Measurements from ENCODE around the gene TSPAN18. TPM values are rescaled to one million over a fixed set of nuclear protein-coding genes. Genes with fewer than 3 reads are reported as not detected.

The TSPAN18 gene
- total RNA-seq, 1 donor from 2014 or later: 26.3 TPM

DNA sequence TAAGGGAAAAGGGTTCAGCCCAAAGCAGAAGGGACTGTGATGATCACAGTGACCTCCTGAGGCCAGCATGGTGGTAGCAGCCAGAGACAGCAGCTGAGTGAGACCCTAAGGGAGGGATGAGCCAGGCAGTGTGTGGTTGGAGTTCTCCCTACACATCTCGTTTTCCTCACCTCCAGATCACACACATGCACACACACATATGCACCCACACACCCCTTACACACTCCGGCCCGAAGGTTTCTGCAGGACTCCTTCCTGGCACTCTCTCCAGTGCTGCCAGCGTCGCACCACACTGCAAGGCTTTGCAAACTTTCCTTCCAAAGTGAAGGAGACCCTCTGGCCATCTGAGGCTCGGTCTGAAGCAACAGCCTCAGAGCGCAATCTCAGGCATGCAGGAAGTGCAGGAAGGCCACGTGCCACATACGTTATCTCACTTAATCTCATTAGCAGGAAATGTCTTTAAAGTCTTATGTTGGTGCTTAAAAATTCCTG, 250.8 kb downstream of the TSPAN18 start:
- peak in 1 of 2 donors; percentile 36 for DNase-seq (ENCODE audit: low read depth in 2 of 2)

DNA sequence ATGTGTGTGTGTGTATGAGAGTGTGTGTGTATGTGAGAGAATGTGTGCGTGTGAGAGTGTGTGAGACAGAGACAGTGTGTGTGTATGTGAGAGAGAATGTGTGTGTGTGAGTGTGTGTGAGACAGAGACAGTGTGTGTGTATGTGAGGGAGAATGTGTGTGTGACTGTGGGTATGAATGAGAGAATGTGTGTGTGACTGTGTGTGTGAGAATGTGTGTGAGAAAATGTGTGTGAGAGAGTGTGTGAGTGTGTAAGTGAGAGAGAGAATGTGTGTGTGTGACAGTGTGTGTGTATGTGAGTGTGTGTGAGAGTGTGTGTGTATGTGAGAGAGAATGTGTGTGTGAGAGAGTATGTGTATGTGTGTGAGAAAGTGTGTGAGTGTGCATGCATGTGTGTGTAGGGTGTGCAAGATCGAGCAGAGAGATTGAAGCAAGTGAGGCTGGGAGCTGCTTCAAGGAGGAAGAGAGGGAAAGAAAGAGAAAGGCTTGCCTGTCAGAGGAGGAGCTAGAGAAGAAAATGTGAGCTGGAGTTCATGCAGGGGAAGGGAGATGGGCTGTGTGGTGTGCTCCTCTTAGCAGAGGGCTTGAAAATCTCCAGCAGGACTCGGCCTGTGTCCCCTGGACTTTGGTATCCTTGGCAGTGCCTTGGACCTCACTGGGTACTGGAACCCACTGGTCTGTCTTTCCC, 251.7 kb downstream of the TSPAN18 start:
- DNase-seq (ENCODE audit: low read depth in 2 of 2): peak in 1 of 2 donors; percentile 28

DNA sequence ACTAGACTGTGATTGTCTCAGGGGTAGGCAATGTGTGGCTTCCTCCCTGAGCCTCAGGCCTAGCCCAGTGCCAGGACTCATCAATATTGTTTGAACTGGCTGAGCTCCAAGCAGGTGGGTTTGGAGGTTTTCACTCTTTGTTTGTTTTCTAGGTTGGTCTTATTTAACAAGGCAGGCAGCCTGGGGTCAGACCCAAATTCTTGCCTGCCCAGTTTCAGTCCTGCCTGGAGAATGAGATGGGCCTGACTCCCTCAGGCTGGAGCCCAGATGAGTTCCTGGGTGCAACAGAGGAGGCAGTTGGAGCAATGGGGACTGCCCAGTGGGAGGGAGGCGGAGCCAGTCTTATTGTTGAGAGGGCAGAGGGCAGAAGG, 252.2 kb downstream of the TSPAN18 start:
- peak in 1 of 2 donors; percentile 42 for DNase-seq (ENCODE audit: low read depth in 2 of 2)

DNA sequence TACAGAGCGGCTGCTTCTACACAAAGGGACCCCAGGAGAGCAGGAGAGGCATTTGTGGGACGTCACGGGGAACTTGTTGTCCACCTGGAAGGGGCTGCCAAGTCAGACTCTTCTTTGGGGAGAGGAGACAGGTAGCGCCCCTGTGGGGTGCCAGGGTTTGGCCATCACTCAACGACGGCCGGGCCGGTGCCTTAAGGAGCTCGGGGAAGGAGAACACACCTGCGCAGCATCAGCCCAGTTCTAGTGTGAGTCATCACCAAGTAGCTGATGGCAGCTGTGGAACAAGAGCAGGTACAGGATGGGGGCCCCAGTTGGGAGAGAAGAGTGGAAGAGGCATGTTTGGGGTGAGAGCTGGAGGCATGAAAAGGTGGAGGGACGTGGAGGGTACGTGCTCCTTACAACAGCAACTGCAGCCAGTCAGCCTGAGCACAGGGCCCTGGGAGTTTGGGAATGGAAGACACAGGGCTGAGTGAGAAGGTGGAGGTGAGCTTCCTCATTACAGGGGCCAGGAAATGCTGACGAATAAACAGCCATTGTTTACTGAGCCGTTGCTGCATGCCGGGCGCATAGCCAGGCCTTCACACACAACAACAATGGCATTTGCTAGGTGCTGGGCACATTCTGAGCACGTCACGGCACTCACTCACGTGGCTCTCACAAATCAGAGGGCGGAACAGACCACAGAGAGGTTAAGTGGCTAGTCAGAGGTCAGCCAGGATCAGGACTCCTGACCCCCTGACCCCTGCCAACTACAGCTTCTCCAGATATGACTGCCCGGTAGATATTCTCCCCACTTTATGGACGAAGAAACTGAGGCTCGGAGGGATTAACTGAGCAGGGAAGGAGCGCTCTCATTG, 253.0 kb downstream of the TSPAN18 start:
- peak; percentile 62 to 86 for DNase-seq (ENCODE audit: low read depth in 2 of 2)

DNA sequence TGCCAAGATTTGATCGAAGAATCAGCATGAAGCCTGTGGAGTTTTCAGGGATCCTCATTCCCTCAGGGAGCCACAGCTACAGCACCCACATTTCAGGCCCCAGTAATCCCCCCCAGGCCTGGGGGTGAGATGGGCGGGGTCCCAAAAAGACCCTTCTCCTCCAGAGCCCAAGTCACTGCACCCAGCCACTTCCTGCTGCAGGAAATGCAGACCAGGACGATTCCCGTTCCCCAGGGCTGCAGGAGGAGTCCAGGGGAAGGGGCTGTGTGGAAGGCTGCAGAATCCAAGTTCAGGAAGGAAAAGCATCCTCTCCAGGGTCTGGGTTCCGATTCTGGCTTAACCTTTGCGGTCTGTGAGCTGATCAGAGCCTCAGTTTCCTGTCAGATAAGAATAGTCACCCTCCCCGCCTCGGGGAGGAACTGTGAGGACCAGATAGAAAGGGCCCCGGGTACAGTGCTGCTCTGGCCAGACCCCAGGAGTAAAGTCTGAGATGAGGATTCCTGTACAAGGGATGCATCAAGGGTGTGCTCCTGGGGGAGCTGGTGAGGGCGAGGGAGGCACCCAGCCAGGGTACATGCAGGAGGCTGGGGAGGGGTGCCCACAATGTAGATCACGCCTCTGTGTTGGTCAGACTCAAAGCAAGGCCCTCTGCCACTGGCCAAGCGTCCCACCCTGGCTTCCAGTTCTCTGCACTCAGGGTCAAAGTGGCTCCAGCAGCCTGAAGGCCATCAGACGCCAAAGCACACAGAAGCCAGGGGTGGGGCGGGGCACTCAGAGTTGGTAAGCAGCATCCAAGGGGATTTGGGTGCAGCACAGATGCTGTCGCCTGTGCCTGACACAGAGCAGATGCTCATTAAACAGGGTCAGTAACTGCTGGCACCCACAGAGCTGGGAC, 254.0 kb downstream of the TSPAN18 start:
- no peak for DNase-seq (ENCODE audit: low read depth in 2 of 2)

Other genes with a start within 250 kb of the TSPAN18 start
- 10.6 and 14.9 TPM in 2 replicates for gene CD82, start 161.3 kb upstream of the TSPAN18 start, total RNA-seq
- 10.0 and 28.8 TPM in 2 replicates for gene TP53I11, start 223.9 kb downstream of the TSPAN18 start, total RNA-seq